Effector memory CD8-positive, alpha-beta T cell (primary cell): Measurements from ENCODE around the gene CFLAR.
"Not testable (repeated sequence)": the region's sequence is repeated elsewhere in the genome, so short reads cannot be mapped to it uniquely, and the experiment has no call there.

ENCODE experiments used
- ATAC-seq: fragments of 150-1000 bp; cut with Tn5 transposase; replicated peaks from 2 replicates; pipeline ENCODE4 v1.10.0; 2021; ENCODE audit warnings: mild to moderate bottlenecking, moderate library complexity
- DNase-seq, 3 experiments: peaks; one replicate each; pipeline ENCODE4 v3.0.0; 2021
- H3K27ac Mint-ChIP-seq, 2 donors: one replicate each; pipeline ENCODE4 v1.8.0; 2022; ENCODE audit warnings: mild to moderate bottlenecking in 2 of 2, mixed read lengths in 2 of 2, moderate library complexity in 2 of 2
- H3K27me3 Mint-ChIP-seq, 2 donors: one replicate each; pipeline ENCODE4 v1.8.0; 2022; ENCODE audit warnings: mixed read lengths in 2 of 2
- H3K36me3 Mint-ChIP-seq: one replicate; pipeline ENCODE4 v1.8.0; 2022; ENCODE audit warnings: mild to moderate bottlenecking, moderate library complexity, mixed read lengths; ENCODE audit not compliant: insufficient read depth
- H3K4me1 Mint-ChIP-seq, 2 donors: one replicate each; pipeline ENCODE4 v1.8.0; 2022; ENCODE audit warnings: low read depth in 2 of 2, mixed read lengths in 2 of 2
- H3K4me3 Mint-ChIP-seq, 2 donors: one replicate each; pipeline ENCODE4 v1.8.0; 2022; ENCODE audit warnings: mild to moderate bottlenecking in 2 of 2, mixed read lengths in 2 of 2, moderate library complexity in 2 of 2
- H3K9me3 Mint-ChIP-seq, 2 donors: one replicate each; pipeline ENCODE4 v1.8.0; 2022; ENCODE audit warnings: mixed read lengths in 2 of 2

CFLAR gene

GRCh38 chr2:201109186-201109585 lies 6.8 kb upstream of the CFLAR start:
- no peak for DNase-seq
- Mint-ChIP-seq H3K27me3 (no peaks in the 10 kb centered on the region), H3K36me3 (no peaks in the 10 kb centered on the region), H3K9me3 (no peaks in the 10 kb centered on the region), H3K4me3 (no peak overlapping the region), H3K4me1 (peaks cover 0 to 2% of the 10 kb centered on the region in 2 donors), H3K27ac (no peak overlapping the region)
- no peak for ATAC-seq

DNA sequence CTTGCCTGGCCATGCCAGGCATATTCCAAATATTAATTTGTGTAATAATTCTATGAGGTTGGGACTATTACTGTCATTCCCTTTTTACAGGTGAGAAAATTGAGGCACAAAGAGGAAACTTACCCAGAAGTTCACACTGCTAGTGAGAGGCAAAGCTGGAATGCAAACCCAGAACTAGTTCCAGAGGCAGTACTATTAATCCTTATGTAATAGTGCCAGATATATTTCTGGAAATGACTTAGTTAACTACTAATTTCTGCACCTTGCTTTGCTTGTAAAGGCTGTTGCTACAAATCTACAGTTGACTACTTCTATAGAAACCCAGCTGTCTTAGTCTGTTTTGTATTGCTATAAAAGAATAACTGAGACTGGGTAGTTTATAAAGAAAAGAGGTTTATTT lies 5.3 kb upstream of the CFLAR start:
- H3K36me3 Mint-ChIP-seq, result peaks cover 14% of the 10 kb centered on the region
- H3K27me3 Mint-ChIP-seq, result no peaks in the 10 kb centered on the region
- no peak overlapping the region for H3K27ac Mint-ChIP-seq
- DNase-seq (no peak), ATAC-seq (no peak)
- H3K9me3 Mint-ChIP-seq, result no peaks in the 10 kb centered on the region
- no peak overlapping the region for H3K4me3 Mint-ChIP-seq
- H3K4me1 Mint-ChIP-seq, result peaks cover 12 to 13% of the 10 kb centered on the region in 2 donors

DNA sequence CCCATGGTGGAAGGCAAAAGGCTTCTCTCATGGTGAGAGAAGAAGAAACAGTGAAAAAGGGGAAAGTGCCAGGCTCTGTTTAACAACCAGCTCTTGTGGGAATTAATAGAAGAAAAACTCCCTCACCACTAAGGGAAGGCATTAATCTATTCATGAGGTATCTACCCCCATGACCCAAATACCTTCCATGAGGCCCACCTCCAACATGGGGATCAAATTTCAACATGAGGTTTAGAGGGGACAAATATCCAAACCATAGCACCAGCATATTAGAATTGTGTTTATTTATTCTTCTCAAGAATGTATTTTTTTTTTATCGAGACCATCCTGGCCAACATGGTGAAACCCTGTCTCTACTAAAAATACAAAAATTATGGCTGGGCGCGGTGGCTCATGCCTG lies 4.9 kb upstream of the CFLAR start:
- Mint-ChIP-seq H3K9me3 (no peaks in the 10 kb centered on the region), H3K36me3 (peaks cover 19% of the 10 kb centered on the region), H3K4me3 (no peak overlapping the region), H3K4me1 (peaks cover 15 to 18% of the 10 kb centered on the region in 2 donors), H3K27me3 (no peaks in the 10 kb centered on the region), H3K27ac (no peak overlapping the region)
- DNase-seq (no peak), ATAC-seq (no peak)

DNA sequence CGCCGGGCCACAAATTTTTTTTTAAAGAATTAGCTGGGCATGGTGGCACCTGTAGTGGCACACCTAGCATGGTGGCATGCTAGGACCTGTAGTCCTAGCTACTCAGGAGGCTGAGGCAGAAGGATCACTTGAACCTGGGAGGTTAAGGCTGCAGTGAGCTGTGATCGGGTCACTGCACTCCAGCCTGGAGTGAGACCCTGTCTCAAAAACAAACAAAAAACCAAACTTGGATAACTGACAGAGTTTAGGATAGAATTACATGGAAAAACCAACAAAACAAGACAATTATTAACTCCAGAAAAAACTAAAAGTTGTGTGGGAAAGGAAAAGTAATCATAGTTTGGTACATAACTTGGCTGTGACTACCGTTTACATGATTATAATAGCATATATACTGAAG lies 1.6 kb upstream of the CFLAR start:
- DNase-seq (no peak), ATAC-seq (no peak)
- Mint-ChIP-seq H3K4me1 (peaks cover 24 to 32% of the 10 kb centered on the region in 2 donors), H3K36me3 (peaks cover 51% of the 10 kb centered on the region), H3K4me3 (peak overlapping the region; percentile 89 to 92), H3K27me3 (no peaks in the 10 kb centered on the region), H3K27ac (peak overlapping the region; percentile 99 to 100), H3K9me3 (no peaks in the 10 kb centered on the region)

DNA sequence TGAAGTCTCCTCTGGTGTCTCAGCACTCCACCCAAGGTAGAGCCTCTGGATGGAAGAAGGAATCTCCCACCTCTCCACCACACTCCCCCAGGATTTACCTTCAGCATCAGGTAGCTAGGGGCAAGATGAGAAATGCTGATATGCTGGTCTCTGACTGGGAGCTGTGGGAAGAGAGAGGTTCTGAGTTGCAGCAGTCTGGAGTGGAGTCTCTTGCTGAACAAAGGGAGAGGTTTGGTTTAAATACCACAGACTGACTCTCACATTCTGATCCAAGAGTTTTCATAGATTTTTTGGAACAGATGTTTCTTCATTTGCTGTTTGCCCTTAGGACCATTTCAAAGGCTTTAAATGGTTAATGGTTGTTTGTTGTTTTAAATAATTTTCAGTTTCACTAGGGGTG lies 1.1 kb upstream of the CFLAR start:
- DNase-seq (no peak), ATAC-seq (no peak)
- no peaks in the 10 kb centered on the region for H3K27me3 Mint-ChIP-seq
- peaks cover 56% of the 10 kb centered on the region for H3K36me3 Mint-ChIP-seq
- H3K27ac Mint-ChIP-seq, result peak overlapping the region; percentile 99 to 100
- no peaks in the 10 kb centered on the region for H3K9me3 Mint-ChIP-seq
- H3K4me3 Mint-ChIP-seq, result peak overlapping the region; percentile 89 to 92
- H3K4me1 Mint-ChIP-seq, result peaks cover 24 to 32% of the 10 kb centered on the region in 2 donors

- peak; percentile 50 to 61 (median 54) for DNase-seq
- peaks cover 36 to 42% of the 10 kb centered on the region in 2 donors for H3K4me1 Mint-ChIP-seq
- H3K9me3 Mint-ChIP-seq, result no peaks in the 10 kb centered on the region
- ATAC-seq, result peak; percentile 39
- H3K36me3 Mint-ChIP-seq, result peaks cover 76% of the 10 kb centered on the region
- H3K27ac Mint-ChIP-seq, result peak overlapping the region; percentile 99 to 100
- H3K27me3 Mint-ChIP-seq, result no peaks in the 10 kb centered on the region
- H3K4me3 Mint-ChIP-seq, result peak overlapping the region; percentile 89 to 92
Observed at GRCh38 chr2:201116959-201117734, 1.2 kb downstream of the CFLAR start.

DNA sequence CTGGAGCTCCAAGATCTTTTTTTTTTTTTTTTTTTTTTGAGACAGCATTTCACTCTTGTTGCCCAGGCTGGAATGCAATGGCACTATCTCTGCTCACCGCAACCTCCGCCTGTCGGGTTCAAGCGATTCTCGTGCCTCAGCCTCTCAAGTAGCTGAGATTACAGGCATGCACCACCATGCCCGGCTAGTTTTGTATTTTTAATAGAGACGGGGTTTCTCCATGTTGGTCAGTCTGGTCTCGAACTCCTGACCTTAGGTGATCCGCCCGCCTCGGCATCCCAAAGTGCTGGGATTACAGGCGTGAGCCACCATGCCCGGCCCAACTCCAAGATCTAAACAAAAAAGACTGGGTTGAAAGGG lies 1.8 kb downstream of the CFLAR start:
- DNase-seq, H3K9me3 Mint-ChIP-seq, H3K27me3 Mint-ChIP-seq: not testable (repeated sequence)
- ATAC-seq, result peak; percentile 1
- H3K36me3 Mint-ChIP-seq, result peaks cover 82% of the 10 kb centered on the region
- peak overlapping the region; percentile 89 to 92 for H3K4me3 Mint-ChIP-seq
- H3K27ac Mint-ChIP-seq, result peak overlapping the region; percentile 99 to 100
- H3K4me1 Mint-ChIP-seq, result peaks cover 42 to 47% of the 10 kb centered on the region in 2 donors

GRCh38 chr2:201118121-201118960 lies 2.4 kb downstream of the CFLAR start:
- DNase-seq, result peak; percentile 83 to 88 (median 84)
- H3K27me3 Mint-ChIP-seq, result no peaks in the 10 kb centered on the region
- H3K36me3 Mint-ChIP-seq, result peaks cover 88% of the 10 kb centered on the region
- peak; percentile 38 for ATAC-seq
- peak overlapping the region; percentile 89 to 92 for H3K4me3 Mint-ChIP-seq
- H3K27ac Mint-ChIP-seq, result peak overlapping the region; percentile 99 to 100
- peaks cover 48 to 52% of the 10 kb centered on the region in 2 donors for H3K4me1 Mint-ChIP-seq
- H3K9me3 Mint-ChIP-seq, result no peaks in the 10 kb centered on the region

DNA sequence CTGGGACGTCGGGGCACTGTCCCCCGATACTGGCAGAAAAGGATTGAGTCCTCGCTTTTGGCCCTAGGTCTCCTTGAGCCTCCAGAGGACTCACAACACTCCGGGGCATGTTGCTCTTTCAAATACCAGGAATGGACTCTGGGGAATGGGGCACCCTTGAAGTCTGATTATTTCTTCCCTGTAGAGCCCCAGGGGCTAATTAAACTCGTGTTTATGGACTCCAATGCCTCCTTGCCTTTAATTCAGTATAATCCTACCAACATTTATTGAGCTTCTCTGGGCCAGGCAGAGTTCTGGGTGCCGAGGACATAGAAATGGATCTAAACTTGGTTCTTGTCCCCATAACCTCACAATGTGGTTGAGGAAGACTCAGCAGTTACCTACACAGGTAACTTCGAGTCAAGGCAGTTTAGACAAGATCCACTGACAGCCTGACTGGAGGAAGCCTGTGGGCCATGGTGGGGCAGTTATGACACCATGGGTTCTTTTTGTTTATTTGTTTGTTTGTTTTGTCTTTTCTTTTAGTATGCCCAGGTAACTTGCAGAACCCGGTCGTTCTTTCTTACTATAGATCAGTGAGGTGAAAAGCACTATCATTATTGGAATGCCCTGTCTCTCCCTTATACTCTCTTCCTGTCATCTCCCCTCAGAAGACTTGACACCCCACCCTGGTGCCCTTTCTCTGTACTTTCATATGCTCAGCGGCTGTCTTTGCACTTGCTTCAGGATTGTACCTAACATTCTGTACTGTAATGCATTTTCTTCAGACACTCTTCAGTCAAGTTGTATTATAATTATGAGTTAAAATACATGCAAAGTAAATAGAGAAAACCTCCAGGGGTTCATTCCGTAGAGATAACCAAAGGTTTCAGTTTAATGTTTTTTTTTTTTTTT lies 3.2 kb downstream of the CFLAR start:
- DNase-seq (peak; percentile 27 to 38 (median 31)), ATAC-seq (no peak)
- Mint-ChIP-seq H3K36me3 (peaks cover 97% of the 10 kb centered on the region), H3K27ac (peak overlapping the region; percentile 99 to 100), H3K4me1 (peaks cover 57% of the 10 kb centered on the region in 2 donors), H3K27me3 (no peaks in the 10 kb centered on the region), H3K9me3 (no peaks in the 10 kb centered on the region), H3K4me3 (peak overlapping the region; percentile 89 to 92)

DNA sequence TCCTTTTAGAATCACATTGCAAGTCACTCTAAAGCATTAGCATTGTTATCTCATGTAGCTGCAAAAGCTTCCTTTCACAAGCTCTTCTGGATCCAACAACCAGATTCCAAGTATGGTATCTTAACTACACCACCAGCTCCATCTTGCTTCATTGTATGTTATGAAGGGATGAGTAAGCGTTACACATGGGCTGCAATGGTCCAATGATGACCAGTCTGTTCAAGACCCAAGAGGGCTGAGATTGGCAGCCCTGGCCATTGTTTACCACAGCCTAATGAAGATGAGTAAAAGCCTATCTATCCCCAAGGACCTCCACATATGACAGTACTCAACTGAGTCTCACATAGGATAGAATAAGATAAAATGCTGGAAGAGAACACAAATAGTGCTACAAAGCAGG lies 6.3 kb downstream of the CFLAR start:
- H3K4me1 Mint-ChIP-seq, result peaks cover 62 to 65% of the 10 kb centered on the region in 2 donors
- peaks cover 81% of the 10 kb centered on the region for H3K36me3 Mint-ChIP-seq
- peak overlapping the region; percentile 99 to 100 for H3K27ac Mint-ChIP-seq
- no peaks in the 10 kb centered on the region for H3K9me3 Mint-ChIP-seq
- DNase-seq, result no peak
- H3K27me3 Mint-ChIP-seq, result no peaks in the 10 kb centered on the region
- peak overlapping the region; percentile 89 to 92 for H3K4me3 Mint-ChIP-seq
- ATAC-seq, result no peak

DNA sequence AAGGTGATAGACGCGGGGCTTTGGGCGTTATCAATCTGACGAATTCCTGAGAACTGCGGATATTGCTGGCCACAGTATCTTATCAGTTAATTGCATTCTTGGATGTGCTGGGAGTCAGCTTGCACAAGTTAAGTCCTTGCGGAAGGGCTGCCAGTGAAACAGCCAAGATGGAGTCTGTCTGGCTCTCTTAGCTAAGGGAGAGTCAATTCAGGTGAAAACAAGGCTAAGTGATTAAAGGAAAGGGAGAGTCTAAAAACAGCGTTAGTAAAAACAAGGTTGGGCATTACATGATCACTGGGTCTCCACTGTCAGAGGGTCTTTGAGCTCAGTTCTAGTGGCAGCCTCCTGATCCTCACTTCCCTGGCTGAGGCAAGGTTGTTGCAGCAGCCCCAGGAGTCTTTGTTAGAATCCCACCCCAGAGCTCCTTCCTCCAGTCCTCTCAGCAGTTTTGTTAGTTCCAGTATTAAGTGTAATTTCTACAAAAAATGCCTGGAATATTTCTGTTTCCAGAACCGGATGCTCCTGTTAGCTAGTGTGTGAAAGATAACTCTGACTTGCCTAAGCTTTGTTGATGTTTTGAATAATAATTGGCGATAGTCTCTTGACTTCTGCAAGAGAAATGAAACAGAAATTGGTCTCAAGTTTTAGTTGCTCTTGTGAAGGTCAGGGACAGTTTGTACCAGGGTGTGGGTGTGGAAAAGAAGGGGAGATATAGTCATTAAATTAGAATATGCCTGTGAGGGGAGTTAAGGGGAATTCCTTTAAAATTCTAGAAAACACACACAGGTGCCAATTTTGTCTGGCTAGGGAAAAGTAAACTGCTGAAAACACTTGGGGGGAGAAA lies 10.6 kb downstream of the CFLAR start:
- H3K36me3 Mint-ChIP-seq, result peaks cover 64% of the 10 kb centered on the region
- ATAC-seq, result no peak

GRCh38 chr2:201127152-201127511 lies 11.2 kb downstream of the CFLAR start:
- Mint-ChIP-seq H3K27me3 (no peaks in the 10 kb centered on the region), H3K27ac (peak overlapping the region; percentile 99 to 100), H3K4me3 (peak overlapping the region; percentile 89 to 92), H3K36me3 (peaks cover 60% of the 10 kb centered on the region), H3K4me1 (peaks cover 81 to 88% of the 10 kb centered on the region in 2 donors), H3K9me3 (no peaks in the 10 kb centered on the region)
- DNase-seq, result no peak
- no peak for ATAC-seq

More for the DNA sequence above, 10.6 kb downstream of the CFLAR start:
- no peak for DNase-seq
- Mint-ChIP-seq H3K27ac (peak overlapping the region; percentile 99 to 100), H3K27me3 (no peaks in the 10 kb centered on the region), H3K9me3 (no peaks in the 10 kb centered on the region), H3K4me1 (peaks cover 78 to 88% of the 10 kb centered on the region in 2 donors), H3K4me3 (peak overlapping the region; percentile 89 to 92)
